CD4-positive, alpha-beta T cell treated with Interferon gamma for 1 hour (primary cell): Measurements from ENCODE around the gene CLEC18C.
"Not testable (repeated sequence)": the region's sequence is repeated elsewhere in the genome, so short reads cannot be mapped to it uniquely, and the experiment has no call there.

ENCODE experiments used
- DNase-seq: peaks from one replicate; pipeline ENCODE4 v3.0.0-alpha.2; 2020

The CLEC18C gene

GRCh38 chr16:70173212-70173837 is at the start of gene CLEC18C:
Gene CLEC18C (plus strand): TSS chr16:70173787. CDS start chr16:70174279, 492 bp downstream.
- DNase-seq, result not testable (repeated sequence)

- not testable (repeated sequence) for DNase-seq
These were observed 49.8 kb upstream of the CLEC18C start for GRCh38 chr16:70123822-70124221.

GRCh38 chr16:70126226-70126625 is 47.4 kb upstream of the CLEC18C start:
- not testable (repeated sequence) for DNase-seq

GRCh38 chr16:70127706-70128105 is 45.9 kb upstream of the CLEC18C start:
- DNase-seq, result not testable (repeated sequence)

- not testable (repeated sequence) for DNase-seq
These were observed 44.7 kb upstream of the CLEC18C start for GRCh38 chr16:70128844-70129243.

- not testable (repeated sequence) for DNase-seq
These were observed 37.8 kb upstream of the CLEC18C start for GRCh38 chr16:70135796-70136195.

GRCh38 chr16:70136595-70136994 is 37.0 kb upstream of the CLEC18C start:
- DNase-seq, result not testable (repeated sequence)

GRCh38 chr16:70142739-70143138 is 30.8 kb upstream of the CLEC18C start:
- not testable (repeated sequence) for DNase-seq

- not testable (repeated sequence) for DNase-seq
These were observed 30.2 kb upstream of the CLEC18C start for GRCh38 chr16:70143231-70143895.

- not testable (repeated sequence) for DNase-seq
These were observed 25.7 kb upstream of the CLEC18C start for GRCh38 chr16:70147853-70148252.

GRCh38 chr16:70148453-70148852 is 25.1 kb upstream of the CLEC18C start:
- not testable (repeated sequence) for DNase-seq

- not testable (repeated sequence) for DNase-seq
These were observed 24.3 kb upstream of the CLEC18C start for GRCh38 chr16:70149296-70149695.

- no peak for DNase-seq
These were observed 22.2 kb upstream of the CLEC18C start for GRCh38 chr16:70151391-70151790.

- DNase-seq, result no peak
These were observed 21.6 kb upstream of the CLEC18C start for GRCh38 chr16:70151941-70152509.

GRCh38 chr16:70152578-70153302 is 20.8 kb upstream of the CLEC18C start:
- no peak for DNase-seq

GRCh38 chr16:70154736-70155135 is 18.9 kb upstream of the CLEC18C start:
- not testable (repeated sequence) for DNase-seq

GRCh38 chr16:70156207-70156978 is 17.2 kb upstream of the CLEC18C start:
- no peak for DNase-seq

- DNase-seq, result no peak
These were observed 16.5 kb upstream of the CLEC18C start for GRCh38 chr16:70157105-70157476.

GRCh38 chr16:70157477-70158260 is 15.9 kb upstream of the CLEC18C start:
- no peak for DNase-seq

GRCh38 chr16:70158261-70158939 is 15.2 kb upstream of the CLEC18C start:
- no peak for DNase-seq
